ENCODE results near the gene ENTPD8. TPM values are rescaled to one million over a fixed set of nuclear protein-coding genes. Genes with fewer than 3 reads are reported as not detected.

The ENTPD8 gene
- total and polyA plus RNA-seq, 2 donors (not counting 3 experiments of a cell fraction or from before 2014, with no cell fraction given), result 0.44 to 0.51 TPM

- CTCF ChIA-PET, result interaction anchor here (0.6 to 1.8 kb wide), 6 partner anchors 87 to 119 kb away, joined by 3 to 5 read pairs (median 3); no protein-coding TSS in a partner anchor
Observed at GRCh38 chr9:137405677-137406081, 35.5 kb downstream of the ENTPD8 start.

More at GRCh38 chr9:137405677-137406081, 35.5 kb downstream of the ENTPD8 start:
- POLR2A ChIA-PET, result no interaction called here
- Histone ChIP-seq H3K9me3 (replicated peaks; ENCODE audit: control insufficient read depth, insufficient read depth, low read length) (no peaks in the 10 kb centered on the region), H3K4me3 (replicated peaks in 1 of 3; ENCODE audit: insufficient read depth in 1 of 3, low read depth in 1 of 3, low read length in 3 of 3) (no peak overlapping the region), H3K27ac (ENCODE audit: insufficient read depth, low read depth, low read length) (no peak overlapping the region), H4K20me1 (replicated peaks; ENCODE audit: control insufficient read depth, extremely low read depth, insufficient read depth, low read length) (no peaks in the 10 kb centered on the region), H2AFZ (ENCODE audit: low read depth, low read length) (no peak overlapping the region), H3K27me3 (ENCODE audit: control insufficient read depth in 2 of 2, insufficient read depth in 2 of 2, low read length in 2 of 2) (no peaks in the 10 kb centered on the region), H3K79me2 (ENCODE audit: control insufficient read depth, insufficient read depth, low read length) (no peaks in the 10 kb centered on the region), H3K4me2 (ENCODE audit: insufficient read depth, low read length) (no peak overlapping the region), H3K9ac (replicated peaks; ENCODE audit: extremely low read depth, insufficient read depth, low read length) (no peak overlapping the region), H3K4me1 (ENCODE audit: control insufficient read depth, extremely low read depth, insufficient read depth, low read length) (peaks cover 12% of the 10 kb centered on the region), H3K36me3 (ENCODE audit: control insufficient read depth in 2 of 2, extremely low read depth in 1 of 2, insufficient read depth in 2 of 2, low read length in 2 of 2) (no peaks in the 10 kb centered on the region), H3K9me1 (replicated peaks; ENCODE audit: control insufficient read depth, extremely low read depth, insufficient read depth, low read length) (no peaks in the 10 kb centered on the region)
- dilution Hi-C loops (cut with MboI; ENCODE audit: extremely low pct_ligation_motif_present, low sequenced_read_pairs), result no loop called here
- intact Hi-C loops (cut with micrococcal nuclease), result loop anchor here (2.0 kb wide), 1 partner anchor 51 kb away; no protein-coding TSS in a partner anchor
- no peak for DNase-seq (ENCODE audit: low read depth, low spot score)
- BruUV-seq (replicated peaks), result no TSS peak
- no peak for FAIRE-seq
- TF ChIP-seq POLR2A (IDR thresholded peaks at IDR 0.05; ENCODE audit: low read depth, low read length), result no peak
- peak; percentile 35 for TF ChIP-seq GATA2 (IDR thresholded peaks at IDR 0.05; ENCODE audit: insufficient read depth, insufficient read length, low read depth, low read length)
- TF ChIP-seq MYC (IDR thresholded peaks at IDR 0.05; ENCODE audit: low read depth, low read length), result no peak
- TF ChIP-seq CTCF (IDR thresholded peaks at IDR 0.05; ENCODE audit: extremely low read depth in 1 of 2, insufficient read depth in 1 of 2, low read depth in 1 of 2, low read length in 2 of 2), result no peak
- no peak for TF ChIP-seq POLR2AphosphoS5 (IDR thresholded peaks at IDR 0.05; ENCODE audit: insufficient read depth, low read depth, low read length)
- no peak for TF ChIP-seq JUN (IDR thresholded peaks at IDR 0.05; ENCODE audit: borderline replicate concordance, insufficient read depth, insufficient read length, low read depth)

Measured in endothelial cell of umbilical vein (primary cell).